SK-N-SH (cell line): ENCODE results near the gene TYSND1.

Source experiments
- CTCF ChIP-seq: fragments of 200-600 bp; sonication (generic); IDR thresholded peaks from 2 replicates; pipeline ENCODE4 v1.6.1; 2017; ENCODE audit warnings: antibody characterized with exemption, mild to moderate bottlenecking, moderate library complexity
- EP300 ChIP-seq, 2 experiments: IDR thresholded peaks; 2 replicates each; pipeline versions ENCODE4 v1.4.0 to v1.6.1; 2012; ENCODE audit warnings: borderline replicate concordance in 1 of 2, low read depth in 1 of 2, low read length in 1 of 2
- FOXM1 ChIP-seq: IDR thresholded peaks from 2 replicates; pipeline ENCODE4 v1.4.0; 2012; ENCODE audit warnings: low read depth, mild to moderate bottlenecking
- GABPA ChIP-seq: IDR thresholded peaks from 2 replicates; pipeline ENCODE4 v1.4.0; 2012; ENCODE audit warnings: low read depth, mild to moderate bottlenecking
- IRF3 ChIP-seq: fragments of 150-350 bp; IDR thresholded peaks from 2 replicates; pipeline ENCODE4 v1.6.1; 2016; ENCODE audit warnings: mild to moderate bottlenecking, low read depth, low read length
- MAX ChIP-seq: IDR thresholded peaks from 2 replicates; pipeline ENCODE4 v1.4.0; 2012; ENCODE audit warnings: low read depth
- RAD21 ChIP-seq: IDR thresholded peaks from 2 replicates; pipeline ENCODE4 v1.6.1; 2012; ENCODE audit warnings: mild to moderate bottlenecking, low read length
- REST ChIP-seq: IDR thresholded peaks from 2 replicates; pipeline ENCODE4 v1.6.1; 2012; ENCODE audit warnings: mild to moderate bottlenecking, low read depth, low read length, moderate library complexity
- RFX5 ChIP-seq: IDR thresholded peaks from 2 replicates; pipeline ENCODE4 v1.6.1; 2012; ENCODE audit warnings: mild to moderate bottlenecking, improper control_type of control experiment, low read length
- SMC3 ChIP-seq: IDR thresholded peaks from 2 replicates; pipeline ENCODE4 v1.6.1; 2012; ENCODE audit warnings: low read depth, low read length, improper control_type of control experiment
- TEAD4 ChIP-seq: IDR thresholded peaks from 2 replicates; pipeline ENCODE4 v1.4.0; 2012; ENCODE audit warnings: mild to moderate bottlenecking, borderline replicate concordance; ENCODE audit not compliant: insufficient read depth
- USF2 ChIP-seq: fragments of 150-350 bp; IDR thresholded peaks from 2 replicates; pipeline ENCODE4 v1.6.1; 2017; ENCODE audit warnings: antibody characterized with exemption, low read length, low read depth, borderline replicate concordance
- YY1 ChIP-seq: IDR thresholded peaks from 2 replicates; pipeline ENCODE4 v1.4.0; 2012; ENCODE audit warnings: low read depth, mild to moderate bottlenecking
- ZBTB33 ChIP-seq: IDR thresholded peaks from 2 replicates; pipeline ENCODE4 v1.4.0; 2012; ENCODE audit warnings: low read depth, borderline replicate concordance

GRCh38 chr10:70123817-70124216, 22.7 kb downstream of the TYSND1 start:
- no peak for TF ChIP-seq REST
- no peak for TF ChIP-seq CTCF
- TF ChIP-seq MAX = no peak
- no peak for TF ChIP-seq ZBTB33
- no peak for TF ChIP-seq YY1
- TF ChIP-seq RAD21 = no peak
- TF ChIP-seq USF2 = no peak
- TF ChIP-seq IRF3 = no peak
- TF ChIP-seq FOXM1 = no peak
- TF ChIP-seq RFX5 = no peak
- TF ChIP-seq TEAD4 = no peak
- no peak for TF ChIP-seq EP300 (IDR thresholded peaks at IDR 0.05; ENCODE audit: borderline replicate concordance in 1 of 2, low read depth in 1 of 2, low read length in 1 of 2)
- no peak for TF ChIP-seq GABPA
- no peak for TF ChIP-seq SMC3
